LNCaP clone FGC (cell line): ENCODE data around the gene NR1D1.

Experiments used
- DNase-seq: peaks from one replicate; pipeline ENCODE4 v3.0.0-alpha.2; 2011; ENCODE audit warnings: low read depth
- H3K4me3 ChIP-seq: 2 replicates; pipeline ENCODE4 v1.5.1; 2011; ENCODE audit warnings: mild to moderate bottlenecking, low read depth, low read length, control low read depth
- CTCF ChIP-seq: IDR thresholded peaks from 2 replicates; pipeline ENCODE4 v1.5.1; 2012; ENCODE audit warnings: mild to moderate bottlenecking; ENCODE audit not compliant: control insufficient read depth, insufficient read depth; ENCODE audit errors: extremely low read depth

NR1D1 gene

GRCh38 chr17:40090237-40091119 is 9.9 kb downstream of the NR1D1 start:
- no peak for TF ChIP-seq CTCF
- DNase-seq, result no peak
- H3K4me3 ChIP-seq, result no peak overlapping the region

GRCh38 chr17:40089077-40089895 is 11.1 kb downstream of the NR1D1 start:
- TF ChIP-seq CTCF, result no peak
- H3K4me3 ChIP-seq, result no peak overlapping the region
- no peak for DNase-seq

- TF ChIP-seq CTCF, result no peak
- no peak overlapping the region for H3K4me3 ChIP-seq
- no peak for DNase-seq
Measured at GRCh38 chr17:40087903-40088718, 12.3 kb downstream of the NR1D1 start.

GRCh38 chr17:40087049-40087794 is 13.2 kb downstream of the NR1D1 start:
- TF ChIP-seq CTCF, result no peak
- no peak overlapping the region for H3K4me3 ChIP-seq
- DNase-seq, result no peak

GRCh38 chr17:40086150-40087044 is 14.0 kb downstream of the NR1D1 start:
- no peak for DNase-seq
- peak; percentile 61 for TF ChIP-seq CTCF
- no peak overlapping the region for H3K4me3 ChIP-seq

GRCh38 chr17:40084477-40084876 is 15.9 kb downstream of the NR1D1 start:
- TF ChIP-seq CTCF, result no peak
- DNase-seq, result no peak
- H3K4me3 ChIP-seq, result no peak overlapping the region
